NCI-H460 (cell line): ENCODE measurements around the gene GMDS. TPM values are rescaled to one million over a fixed set of nuclear protein-coding genes. Genes with fewer than 3 reads are reported as not detected.

Experiments
- DNase-seq: peaks from one replicate; pipeline ENCODE4 v3.0.0-alpha.2; 2016; ENCODE audit warnings: low read depth; ENCODE audit errors: extremely low read depth
- total RNA-seq: library from RNA; depleted of rRNA; stranded (reverse); fragments of >200 nt; shearing (Covaris generic); gene quantifications from 2 replicates; pipeline ENCODE4 v1.2.3, GENCODE V29; 2014

Gene GMDS
- total RNA-seq, 1 experiment from 2014 or later = 20.3 TPM

GRCh38 chr6:1624058-1624850 lies 621.2 kb downstream of the GMDS start:
- no peak for DNase-seq

DNA sequence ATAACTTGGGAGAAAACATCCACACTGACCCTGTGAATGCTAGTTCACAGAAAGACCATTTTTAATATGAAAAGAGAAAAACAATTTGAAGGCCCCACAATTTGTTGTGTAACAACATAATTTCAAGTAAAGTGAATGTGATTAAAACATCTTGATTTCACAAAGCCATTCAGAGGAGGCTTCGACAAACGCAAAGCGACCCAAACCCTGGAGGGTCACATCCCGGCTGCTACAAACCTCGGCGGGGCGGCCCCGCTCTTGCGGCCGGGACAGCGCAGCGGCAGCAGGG lies 621.7 kb downstream of the GMDS start:
- no peak for DNase-seq

DNA sequence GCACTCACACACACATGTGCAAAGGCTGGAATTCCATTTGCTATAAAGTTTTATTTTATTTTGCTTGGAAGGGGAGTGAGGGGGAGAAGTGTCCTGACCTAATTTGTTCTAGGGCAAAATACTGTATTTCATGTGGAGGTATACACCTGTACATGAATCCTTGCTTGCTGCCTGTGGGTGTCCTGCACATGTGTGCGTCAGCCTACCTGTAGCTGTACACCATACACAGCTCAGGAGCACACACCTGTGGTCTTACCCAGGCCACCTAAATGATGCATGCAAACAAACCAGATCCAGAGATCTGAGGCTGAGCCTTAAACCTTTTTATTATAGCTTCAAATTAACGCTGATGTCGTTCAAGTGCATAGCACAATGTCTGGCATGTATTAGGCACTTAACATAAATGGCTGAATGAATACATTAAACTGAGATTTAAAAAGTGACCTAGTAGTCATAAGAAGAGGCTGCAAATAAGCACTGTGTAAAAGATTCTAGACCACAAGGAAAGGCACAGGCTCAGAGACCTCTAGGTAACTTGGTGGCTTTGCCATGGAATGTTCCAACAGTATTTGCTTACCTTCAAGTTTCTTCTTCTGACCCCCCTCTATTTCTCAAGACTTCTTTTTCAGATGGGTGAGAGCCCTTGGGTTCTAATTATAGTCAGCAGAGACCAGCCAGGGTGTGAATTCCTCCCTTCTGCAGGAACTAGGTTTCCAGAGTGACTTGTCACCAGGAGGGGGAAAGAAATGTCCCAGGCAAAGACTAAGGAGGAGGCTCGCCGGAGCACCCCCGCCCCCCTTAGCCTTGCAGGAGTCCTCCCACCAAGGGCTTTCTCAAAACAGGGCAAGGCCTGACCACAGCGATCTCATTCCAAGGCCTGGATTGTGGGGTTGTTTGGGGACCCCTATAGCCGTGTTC lies 622.3 kb downstream of the GMDS start:
- no peak for DNase-seq

- DNase-seq = no peak
Measured at GRCh38 chr6:1622220-1622850, 623.1 kb downstream of the GMDS start.

DNA sequence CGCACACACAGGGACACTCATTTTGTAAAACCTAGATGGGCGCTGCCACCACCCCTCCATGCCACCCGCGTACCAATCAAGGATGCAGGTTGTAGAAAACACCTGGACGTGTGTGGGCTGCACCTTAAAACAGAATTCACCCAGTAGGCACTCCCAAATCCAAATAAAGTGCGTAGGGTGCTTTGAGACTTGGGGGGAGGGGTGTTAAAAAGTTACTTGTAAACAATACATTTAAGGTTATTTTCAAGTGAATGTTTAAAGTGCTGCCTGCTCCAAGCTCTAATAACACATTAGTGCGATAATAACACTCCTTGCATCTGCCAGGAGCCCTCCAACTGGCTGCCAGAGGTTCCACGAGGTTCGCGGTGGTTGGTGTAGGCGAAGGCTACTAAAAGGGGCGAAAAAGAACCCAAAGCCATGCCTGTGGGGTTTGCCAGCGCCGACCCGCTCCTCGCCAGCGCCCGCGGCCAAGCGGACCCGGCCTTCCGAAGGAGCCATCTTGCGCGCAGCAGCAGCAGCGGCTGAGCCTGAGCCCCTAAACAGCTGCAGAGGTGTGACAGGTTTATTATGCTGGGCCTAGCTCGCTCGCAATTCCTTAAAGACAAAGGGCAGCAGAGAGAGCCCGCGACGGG lies 624.2 kb downstream of the GMDS start:
- no peak for DNase-seq

GRCh38 chr6:1620504-1621069 lies 624.8 kb downstream of the GMDS start:
- no peak for DNase-seq

GRCh38 chr6:1619673-1620503 lies 625.5 kb downstream of the GMDS start:
- DNase-seq = no peak

GRCh38 chr6:1619098-1619672 lies 626.2 kb downstream of the GMDS start:
- no peak for DNase-seq

DNA sequence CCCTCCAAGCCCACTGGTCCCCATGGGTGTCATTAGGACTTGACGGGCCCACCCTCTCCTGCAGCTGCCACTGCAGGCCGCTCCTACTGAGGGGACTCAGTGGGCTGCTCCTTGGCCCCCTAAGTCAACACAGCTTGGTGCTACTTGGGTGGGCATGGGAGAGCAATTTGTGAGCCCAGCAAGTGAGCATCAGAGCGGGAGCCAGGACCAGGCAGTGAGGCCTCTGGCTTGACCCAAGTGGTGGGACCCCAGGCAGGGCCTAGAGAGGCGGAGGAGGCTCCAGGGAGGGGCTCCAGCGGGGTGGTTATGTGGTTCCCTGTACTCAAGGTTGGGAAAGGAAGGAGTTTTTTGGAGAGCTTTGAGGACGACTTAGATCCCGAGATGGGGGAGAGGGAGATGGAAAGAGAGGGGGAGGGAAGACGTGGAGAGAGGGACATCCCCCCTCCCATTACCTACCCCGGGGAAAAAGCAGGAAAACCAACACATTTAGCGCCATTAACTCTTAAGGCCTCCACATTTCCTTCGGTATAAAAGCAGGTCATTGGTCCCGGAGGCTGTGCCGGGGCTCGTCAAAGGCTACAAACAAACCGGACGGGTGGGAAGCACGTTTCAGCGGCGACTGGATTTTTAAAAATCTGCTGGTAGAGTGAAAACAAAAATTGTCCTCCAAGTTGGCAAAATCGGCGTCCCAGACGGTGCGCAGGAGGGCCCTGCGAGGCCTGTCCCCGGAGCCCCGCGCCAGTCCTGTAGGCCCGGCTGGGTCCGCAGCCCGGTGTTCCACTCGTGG lies 626.9 kb downstream of the GMDS start:
- DNase-seq = no peak

- DNase-seq = no peak
Measured at GRCh38 chr6:1617466-1618310, 627.7 kb downstream of the GMDS start.

DNA sequence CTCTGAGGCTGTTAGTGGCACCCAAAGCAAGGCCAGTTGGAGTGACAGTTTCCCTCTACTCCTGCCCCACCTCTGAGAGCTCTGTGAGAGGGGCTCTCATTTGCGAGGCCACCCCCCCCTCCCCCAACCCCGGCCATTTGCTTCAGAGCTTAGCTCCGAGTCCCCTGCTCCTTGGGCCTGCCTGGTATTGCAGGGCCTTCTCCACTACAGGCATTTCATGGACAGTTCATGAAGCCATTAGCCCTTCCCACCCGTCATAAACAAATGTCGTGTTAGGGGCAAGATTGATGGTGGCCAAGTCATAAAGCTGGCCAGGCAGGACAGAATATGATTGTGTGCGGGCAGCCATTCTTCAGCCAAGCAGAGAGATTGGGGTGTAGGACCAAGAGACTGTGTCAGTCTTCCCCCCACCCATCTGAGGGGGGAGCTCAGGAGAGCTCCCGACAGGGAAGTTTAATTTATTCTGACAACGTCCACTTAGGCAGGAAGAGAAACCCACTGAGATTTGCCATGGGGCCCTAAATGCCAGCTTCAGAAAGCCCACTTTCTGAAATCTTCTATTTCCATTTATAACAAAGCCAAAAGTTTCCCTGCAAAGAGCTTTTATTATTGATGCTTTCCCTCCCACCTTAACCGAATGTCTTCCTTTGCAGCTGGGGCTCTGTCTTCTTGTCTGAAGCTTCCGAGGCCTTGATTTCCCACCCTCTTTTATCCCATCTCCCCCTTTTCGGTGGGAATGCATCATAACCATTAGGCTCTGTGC lies 628.5 kb downstream of the GMDS start:
- DNase-seq = no peak

DNA sequence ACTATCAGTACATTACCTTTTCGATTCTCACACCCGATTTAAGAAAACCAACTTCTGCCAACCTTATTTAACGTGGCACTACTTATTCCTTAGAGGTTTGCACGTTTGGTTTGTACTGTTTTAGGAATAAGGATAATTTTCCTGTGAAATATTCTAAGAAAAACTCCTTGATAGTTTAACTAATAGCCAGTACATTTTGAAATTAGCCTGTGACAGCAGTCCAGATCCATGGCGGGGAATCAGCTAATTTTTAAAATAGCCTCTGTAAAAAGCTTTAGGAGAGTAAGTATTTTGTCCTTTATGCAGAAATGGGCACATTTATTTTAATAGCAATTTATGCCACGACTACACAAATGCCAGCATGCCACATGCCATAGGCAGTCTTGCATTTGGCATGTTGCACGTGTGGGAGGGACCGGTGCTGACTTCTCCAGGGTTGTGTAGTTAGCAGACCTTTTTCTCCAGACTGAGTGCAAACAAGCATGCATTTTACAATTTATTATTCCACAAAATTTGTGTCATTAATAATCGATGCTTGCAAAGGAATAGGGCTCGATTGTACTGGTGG lies 629.5 kb downstream of the GMDS start:
- no peak for DNase-seq

GRCh38 chr6:1615151-1615852 lies 630.1 kb downstream of the GMDS start:
- no peak for DNase-seq

- DNase-seq = no peak
Measured at GRCh38 chr6:1614448-1615150, 630.8 kb downstream of the GMDS start.

DNA sequence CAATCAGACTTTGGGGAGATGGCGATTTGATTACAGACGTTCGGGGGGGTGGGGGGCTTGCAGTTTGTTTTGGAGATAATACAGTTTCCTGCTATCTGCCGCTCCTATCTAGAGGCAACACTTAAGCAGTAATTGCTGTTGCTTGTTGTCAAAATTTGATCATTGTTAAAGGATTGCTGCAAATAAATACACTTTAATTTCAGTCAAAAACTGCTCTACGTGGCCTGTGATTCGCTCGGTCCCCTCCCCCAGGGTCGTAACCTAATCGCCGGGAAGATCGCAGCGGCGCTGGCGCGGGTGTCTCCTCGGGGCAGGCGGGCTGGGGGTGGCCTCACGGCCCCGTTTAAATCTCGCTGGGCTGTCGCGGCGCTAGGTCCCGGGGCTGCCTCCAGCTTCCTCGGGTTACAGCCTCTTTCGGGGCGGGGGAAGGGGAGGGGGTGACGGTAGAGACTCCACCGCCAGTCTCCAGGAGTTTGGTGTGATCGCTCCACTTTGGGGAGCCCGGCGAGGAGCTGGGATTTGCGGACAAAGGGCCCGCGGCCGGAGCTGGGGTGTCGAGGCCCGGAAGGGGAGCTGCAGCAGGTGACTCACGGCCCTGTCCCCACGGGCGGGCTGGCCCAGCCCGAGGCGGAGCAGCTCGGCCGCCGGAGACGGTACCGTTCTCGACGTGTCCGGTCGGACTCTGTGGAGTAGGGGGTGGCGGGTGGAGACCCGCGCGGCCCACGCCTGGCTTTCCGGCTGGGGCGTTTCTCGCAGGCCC lies 631.5 kb downstream of the GMDS start:
- no peak for DNase-seq
